GM21576 (cell line): ENCODE data around the gene ITGA7.

Experiments
- ATAC-seq: cut with Tn5 transposase; IDR thresholded peaks from one replicate; pipeline ENCODE4 v1.9.1; 2021; ENCODE audit warnings: mild to moderate bottlenecking, moderate library complexity; ENCODE audit not compliant: unreplicated experiment

ITGA7 gene

DNA sequence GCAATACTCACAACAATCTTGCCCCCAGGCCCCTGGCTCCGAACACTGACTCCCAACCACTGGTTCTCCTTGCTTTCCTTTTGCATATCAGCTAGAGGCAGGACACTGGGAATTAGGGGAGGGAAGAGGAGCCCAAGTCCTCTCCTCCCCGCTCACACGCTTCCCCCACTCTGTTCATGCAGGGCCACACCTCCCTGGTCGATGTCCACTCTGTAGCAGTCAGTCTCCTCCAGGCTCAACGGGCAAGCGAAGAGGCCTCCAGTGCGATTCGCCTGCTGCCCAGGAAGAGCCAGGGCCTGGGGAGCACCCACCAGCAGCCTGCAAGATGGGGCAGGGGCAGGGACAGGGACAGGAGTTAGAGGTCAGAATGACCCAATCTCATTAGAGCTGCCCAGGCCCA lies 4.8 kb downstream of the ITGA7 start:
- no peak for ATAC-seq

DNA sequence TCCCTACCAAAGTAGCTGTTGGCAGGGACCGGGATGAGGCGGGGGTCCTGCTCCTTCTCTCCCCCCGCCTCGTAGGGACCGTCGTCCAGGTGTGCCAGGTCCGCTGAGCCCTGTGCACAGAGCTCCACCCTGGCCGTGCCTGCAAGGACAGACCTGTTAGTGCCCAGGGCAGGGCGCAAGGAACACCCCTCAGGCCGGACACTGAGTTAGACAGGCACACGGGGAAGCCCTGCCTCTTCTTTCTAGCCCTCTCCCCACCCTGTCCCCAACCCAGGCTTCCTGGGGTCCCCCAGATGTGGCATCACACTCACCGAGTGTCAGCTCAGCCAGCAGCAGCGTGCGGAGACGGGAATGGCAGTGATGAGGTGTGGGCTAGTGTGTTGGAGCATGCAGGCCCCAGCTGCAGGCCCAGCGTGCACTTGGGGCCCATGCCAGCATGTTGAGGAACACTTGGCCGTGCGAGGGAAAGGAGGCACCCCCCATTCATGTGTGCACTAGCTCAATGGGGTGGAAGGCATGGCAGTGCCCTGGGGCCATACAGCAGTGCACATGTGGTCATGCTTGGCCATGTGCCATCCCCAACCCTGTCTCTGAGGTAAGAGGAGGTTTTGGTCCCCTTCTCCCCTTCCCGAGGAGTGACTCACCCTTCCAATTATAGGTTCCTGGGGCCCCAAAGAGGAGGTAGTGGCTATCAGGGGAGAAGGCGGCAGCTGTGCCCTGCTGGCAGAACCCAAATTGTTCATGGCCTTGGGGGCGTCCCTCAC lies 7.3 kb downstream of the ITGA7 start:
- no peak for ATAC-seq

DNA sequence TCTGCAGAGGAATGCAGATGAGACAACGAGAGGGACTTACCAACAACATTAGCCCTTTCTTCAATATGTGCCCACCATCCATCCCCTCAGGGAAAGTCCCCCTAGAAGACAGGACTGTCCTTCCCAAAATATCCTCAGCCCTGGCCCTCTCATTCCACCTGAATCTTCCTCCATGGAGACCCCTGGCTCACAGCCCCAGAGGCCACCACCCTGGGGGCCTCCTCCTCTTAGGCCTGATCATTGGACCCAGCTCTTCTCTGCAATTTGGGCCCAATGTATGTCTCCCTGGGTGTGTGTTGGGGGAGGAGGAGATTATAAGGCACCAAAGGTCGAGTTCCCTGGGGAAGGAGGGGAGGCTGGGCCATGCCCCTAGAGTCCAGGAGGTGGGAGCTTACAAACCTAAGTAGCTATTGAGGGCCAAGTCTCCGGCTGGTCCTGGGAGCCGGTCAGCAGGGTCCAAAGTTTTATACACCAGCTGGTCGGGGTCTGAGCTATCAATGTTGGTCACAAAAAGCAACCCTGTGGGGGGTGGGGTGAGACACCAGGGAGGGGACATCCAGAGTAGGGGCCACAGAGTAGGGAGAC lies 8.1 kb downstream of the ITGA7 start:
- no peak for ATAC-seq

DNA sequence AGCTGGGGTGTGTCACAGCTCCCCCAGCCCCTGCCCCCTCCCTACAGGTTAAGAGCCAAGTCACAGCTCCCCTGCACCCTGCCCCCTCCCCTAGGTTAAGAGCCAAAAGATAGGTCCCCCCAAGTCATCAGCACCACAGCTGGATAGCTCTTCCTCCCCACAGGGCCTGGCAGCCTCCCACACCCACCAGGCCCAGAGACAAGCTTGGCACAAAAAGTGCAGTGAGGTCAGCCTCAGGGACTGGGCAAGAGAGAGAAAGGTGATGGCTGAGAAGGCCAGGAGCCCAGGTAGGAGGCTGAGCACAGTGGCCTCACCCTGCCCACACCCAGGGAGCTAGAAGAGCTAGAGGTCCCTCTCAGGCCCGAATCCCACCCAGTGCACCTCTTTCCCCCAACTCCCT lies 8.7 kb downstream of the ITGA7 start:
- no peak for ATAC-seq

DNA sequence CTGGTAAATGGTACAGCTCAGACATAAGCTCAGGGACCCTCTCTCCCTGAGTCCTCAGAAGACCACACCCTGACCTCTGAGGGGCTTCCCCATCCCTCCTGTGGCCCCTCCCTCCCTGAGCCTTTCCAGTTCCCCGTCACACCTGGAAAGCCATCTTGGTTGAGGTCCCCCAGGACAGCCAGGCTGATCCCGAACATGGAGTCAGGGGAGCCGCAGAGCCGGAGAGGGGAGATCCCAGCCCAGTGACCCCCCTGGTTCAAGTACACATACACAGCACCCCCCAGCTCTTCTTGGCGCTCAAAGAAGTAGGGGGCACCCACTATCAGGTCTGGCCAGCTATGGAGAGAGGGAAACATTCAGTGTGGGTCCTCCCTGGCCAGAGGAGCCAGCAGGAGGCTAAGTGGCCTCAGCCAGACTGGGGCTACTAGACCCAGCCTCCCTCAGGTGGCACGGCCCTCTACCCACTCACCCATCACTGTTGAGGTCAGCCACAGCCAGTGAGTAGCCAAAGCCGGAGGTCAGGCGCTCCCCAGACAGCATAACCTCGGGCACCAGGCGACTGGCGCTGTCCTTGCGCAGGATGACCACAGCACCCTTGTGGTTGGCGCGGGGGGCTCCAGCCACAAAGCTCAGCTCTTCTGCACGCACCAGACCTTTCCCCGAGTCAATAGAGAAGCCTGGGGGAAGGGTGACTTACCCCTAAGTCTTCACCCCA lies 9.3 kb downstream of the ITGA7 start:
- no peak for ATAC-seq

DNA sequence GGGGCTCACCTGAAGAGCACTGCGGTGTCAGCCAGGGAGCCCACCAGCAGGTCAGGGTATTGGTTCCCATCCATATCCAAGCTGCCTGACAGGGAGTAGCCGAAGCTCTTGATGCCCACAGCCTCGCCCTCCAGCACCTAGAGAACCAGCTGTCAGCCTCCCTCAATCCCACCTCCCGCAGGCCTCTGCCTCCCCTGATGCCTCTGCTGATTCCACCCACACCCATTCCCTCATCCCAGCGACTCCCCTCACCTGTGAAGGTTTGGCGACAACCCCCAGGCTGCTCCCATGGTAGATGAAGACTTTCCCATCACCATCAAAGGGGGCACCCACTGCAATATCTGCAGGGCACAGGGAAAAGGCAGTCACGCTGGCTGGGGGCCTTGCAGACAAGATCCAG lies 10.0 kb downstream of the ITGA7 start:
- ATAC-seq: no peak

DNA sequence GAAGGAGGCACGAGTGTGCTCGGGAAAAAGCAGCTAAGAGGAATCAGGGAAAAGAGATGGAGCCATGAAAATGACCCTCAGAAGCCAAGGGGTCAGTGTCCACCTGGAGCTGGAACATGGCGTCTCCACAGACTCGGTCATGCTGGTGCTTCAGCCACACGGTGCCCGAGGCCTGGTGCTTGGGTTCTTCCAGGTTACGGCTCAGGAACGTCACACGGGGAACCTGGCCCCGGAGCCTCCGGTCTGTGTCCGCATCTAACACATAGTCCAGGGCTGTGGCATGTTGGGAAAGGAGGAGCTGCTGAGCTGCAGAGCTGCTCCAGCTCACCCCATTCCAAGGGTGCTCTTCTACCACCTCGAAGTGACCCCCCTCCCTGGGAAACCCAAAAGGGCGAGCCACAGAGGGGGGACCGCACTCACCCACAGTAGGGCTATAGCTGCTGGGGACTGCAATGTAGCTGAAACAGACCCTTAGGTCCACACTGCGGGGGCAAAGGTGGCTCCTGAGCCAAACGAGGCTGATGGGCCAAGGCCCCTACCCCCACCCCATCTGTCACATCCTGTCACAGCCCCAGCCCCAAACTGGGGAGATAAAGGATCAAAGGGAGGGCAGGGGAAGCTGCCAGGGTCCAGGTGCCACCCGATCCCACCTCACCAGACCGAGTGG lies 10.8 kb downstream of the ITGA7 start:
- ATAC-seq: no peak

DNA sequence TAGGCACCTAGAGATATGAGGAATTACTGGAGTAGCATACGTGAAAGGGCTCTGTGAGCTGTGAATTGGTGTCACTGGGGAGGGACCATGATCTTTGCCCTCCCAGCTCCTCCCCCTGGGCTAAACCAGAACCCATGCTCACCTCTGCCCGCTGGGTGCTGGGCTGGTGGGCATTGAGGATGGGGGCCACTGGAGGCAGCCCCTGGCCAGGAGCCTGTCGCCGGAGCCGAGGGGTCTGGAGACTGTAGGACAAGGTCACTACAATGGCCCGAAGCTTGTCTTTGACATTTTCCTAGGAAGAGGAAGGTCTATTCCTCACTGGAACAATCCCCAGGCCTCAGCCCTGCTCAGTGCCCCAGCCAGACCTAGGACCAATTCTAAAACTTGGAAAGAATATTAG lies 11.6 kb downstream of the ITGA7 start:
- no peak for ATAC-seq

DNA sequence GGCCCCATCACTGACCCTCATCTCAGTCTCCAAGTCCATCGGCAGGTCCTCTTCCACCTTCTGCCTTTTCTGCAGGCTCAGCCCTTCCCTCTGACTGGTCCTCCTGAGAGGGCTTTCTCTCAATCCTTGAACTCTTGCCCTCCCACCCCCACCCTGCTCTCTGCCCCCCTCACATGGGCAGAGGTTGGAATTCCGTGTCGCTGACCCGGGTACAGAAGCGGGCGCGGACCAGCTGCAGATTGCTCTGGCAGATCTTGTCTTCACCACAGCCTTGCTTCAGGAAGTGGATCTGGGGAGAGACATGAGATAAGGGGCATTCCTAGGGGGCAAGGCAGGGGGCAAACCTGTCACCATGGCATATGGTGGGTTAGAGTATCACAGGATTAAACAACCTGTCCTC lies 12.4 kb downstream of the ITGA7 start:
- no peak for ATAC-seq

DNA sequence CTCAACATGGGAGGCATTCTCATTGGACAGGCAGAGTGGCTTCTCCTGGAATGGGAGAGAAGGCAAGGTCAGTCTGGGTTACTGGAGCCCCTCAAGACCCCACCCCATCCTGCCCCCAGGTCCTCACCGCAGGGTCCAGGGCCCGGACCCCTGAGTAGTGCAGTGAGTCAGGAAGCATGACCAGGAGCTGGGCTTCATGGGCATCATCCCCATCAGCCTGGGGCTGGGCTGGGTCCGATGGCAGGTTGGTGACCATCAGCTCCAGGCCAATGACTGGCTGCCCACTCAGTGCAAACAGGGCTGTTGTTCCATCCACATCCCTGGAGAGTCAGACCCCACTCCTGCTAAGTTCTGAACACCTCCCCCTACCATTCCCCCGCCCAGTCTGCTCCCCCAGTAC lies 13.1 kb downstream of the ITGA7 start:
- ATAC-seq: no peak

DNA sequence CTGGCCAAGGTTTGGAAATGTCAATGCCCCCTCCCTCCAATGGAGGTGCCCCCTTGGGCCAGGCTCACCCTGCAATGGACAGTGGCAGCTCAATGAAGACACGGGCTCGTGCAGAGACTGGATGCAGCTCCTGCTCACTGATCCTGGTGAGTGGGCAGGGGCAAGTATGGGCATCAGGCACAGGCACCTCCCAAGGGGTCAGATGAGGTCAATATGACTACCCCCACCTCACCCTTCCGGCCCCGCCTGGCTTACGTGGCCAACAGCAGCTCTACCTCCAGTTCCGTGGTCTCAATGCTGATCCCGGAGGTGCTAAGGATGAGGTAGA lies 13.6 kb downstream of the ITGA7 start:
- no peak for ATAC-seq

DNA sequence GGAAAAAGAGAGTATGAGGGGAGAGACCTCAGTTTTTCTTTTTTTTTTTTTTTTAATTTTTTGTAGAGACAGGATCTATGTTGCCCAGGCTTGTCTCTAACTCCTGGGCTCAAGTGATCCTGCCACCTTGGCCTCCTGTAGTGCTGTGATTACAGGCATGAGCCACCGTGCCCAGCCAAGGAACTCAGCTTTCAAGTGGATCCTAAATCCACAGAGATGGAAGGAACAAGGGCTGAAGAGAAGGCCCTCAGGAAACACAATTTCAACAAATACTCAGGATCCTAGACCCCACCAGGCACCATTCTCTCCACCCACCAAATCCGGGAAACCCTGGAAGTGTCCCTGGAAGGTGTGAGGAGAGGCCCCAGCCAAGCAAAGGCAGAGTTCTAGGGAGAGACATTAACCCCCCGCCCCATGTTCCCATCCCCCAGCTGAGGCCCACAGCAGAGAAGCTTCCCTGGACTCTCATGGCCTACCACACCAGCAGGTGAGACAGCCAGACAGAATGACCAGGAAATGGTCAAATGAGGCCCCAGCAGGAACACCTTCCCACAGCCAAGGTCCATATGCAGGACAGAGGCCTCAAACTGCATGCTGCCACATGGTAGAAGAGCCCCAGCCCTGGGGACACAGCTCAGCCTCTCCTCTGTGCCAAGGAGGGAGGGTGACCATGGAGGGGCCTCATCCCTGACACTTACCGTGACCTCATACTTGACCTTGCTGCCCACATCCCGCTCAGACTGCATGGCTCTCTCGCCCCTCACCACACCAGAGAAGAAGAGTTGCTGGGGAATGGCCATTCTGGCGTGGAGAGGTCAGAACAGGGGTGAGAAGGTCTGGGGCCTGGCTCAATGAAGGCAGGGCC lies 14.1 kb downstream of the ITGA7 start:
- ATAC-seq: no peak

DNA sequence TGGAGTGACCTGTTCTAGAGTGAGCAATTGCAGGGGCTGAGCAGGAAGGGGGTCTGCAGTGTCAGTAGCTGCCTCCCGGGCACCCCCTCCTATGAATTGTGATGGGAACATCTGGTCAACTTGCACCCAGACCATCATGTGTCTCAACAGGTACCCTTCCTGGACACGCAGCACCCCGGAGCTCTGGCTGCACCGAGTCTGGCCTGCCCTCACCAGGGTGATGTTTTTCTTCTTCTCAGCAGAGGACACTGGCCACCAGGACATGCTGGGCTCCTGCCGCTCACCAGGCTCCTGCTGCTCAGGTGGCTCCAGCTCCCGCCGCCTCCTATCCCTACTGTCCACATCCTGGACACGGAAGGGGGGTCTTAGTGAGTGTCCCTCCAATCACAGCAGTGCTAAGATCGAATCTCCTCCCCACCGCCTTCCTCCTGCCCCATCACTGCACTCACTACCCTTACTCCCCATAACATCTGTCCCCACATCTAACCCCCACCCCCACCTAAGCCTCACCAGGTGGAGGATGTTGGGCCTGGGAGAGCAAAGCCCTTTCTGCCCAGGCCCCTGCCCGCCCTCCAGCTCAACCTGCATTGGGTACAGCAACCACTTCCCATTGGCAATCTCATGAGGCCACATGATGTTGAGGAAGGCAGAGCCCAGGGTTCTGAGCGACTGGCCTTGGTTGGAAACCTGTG lies 14.9 kb downstream of the ITGA7 start:
- no peak for ATAC-seq

DNA sequence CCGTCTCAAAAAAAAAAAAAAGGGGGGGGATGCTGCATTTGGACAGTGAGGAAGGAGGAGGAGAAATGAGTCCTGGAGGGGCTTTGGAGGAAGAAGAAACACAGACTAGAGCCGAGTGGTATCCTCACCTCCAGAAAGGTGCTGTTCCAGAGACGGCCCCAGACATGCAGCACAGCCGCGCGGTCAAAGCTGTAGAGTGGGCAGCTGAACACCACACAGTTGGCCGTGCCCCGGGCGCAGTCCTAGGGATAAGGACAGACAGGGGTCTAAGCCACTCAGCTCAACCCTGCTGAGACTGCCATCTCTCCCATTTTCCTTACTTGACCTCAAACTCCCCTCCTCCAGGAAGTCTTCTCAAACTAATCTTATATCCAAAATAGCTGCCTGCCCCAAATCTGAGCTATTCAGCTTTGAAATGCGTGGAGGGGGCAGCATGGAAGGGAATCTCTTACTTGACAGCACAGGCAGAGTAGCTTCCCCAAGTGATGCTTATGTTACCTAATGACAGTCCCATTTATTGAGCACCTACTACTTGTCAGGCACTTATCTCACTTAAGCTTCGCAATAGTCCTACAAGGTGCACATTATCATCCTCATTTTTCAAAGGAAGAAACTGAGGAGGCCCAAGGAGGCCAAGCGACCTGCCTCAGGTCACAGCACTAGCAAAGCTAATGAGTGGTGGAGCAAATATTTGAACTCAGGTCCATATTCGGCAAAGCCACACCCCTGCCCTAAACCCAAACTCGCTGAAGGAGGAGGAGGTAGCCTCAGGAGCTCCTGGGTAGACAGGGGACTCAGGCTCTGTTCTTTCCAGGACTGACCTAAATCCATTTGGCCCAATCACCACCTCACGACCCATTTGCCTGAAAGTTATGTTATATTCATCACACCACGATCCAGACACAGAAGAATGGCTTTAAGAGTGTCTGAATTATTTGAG lies 18.7 kb downstream of the ITGA7 start:
- no peak for ATAC-seq

DNA sequence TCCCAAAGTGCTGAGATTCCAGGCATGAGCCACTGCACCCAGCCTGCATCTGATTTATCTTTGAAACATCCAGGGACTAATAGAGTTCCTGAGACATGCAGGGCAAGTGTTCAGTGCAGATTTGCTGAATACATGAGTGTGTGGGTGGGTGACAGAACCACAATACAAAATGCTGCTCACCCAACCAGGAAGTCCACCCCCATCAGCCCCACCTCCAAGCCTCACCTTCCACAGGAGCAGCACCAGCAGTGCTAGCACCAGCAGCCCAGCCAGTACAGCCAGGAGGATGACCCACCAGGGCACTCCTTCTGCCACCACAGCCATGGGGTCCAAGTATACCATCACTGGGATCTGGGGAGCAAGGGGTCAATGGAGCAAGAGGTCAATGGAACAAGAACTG lies 20.0 kb downstream of the ITGA7 start:
- no peak for ATAC-seq

DNA sequence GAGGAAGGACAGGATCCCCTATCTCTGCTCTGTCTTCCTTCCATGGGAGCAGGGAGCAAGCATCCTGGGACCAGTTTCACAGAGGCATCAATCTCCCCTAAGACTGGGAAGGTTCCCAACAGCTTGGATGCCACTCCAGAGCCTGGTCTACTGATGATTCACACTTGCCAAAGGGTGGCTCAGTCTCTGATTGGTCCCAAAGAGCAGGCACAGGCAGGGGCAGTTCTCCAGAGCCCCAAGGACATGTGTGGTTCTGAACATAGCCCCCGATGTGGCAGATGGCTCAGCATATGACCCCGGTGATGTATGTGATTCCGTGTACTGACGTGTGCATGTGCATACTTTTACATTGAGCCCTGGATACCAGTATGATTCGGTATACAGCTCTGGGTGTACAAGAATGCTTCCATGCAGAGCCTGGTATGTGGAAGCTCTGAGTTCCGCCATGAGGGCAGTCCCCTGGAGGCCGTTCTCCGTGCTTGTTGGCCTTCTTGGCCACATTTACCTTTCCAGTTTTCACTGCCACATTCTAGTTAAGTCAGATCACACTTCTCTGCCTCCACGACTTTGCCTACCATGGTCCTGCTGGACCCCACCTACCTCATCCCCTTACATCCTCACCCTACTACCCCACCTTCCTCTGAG lies 21.2 kb downstream of the ITGA7 start:
- ATAC-seq: no peak

DNA sequence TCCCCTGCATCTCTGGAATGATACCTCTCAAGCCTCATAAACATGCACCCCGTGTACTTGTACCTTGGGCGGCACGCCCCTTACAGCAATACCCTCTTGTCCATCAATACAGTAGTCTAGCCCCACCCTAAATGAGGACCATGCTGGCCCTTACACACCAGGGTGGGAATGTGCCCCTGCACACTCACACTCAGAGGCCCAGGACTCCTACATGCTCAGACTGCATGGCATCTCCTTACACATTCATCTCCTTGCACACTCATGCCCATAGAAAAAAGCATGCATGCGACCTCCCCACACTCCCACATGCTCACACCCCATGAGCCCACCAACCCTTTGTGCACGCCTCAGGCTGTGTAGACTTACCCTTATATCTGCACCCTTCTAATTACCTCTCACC lies 22.0 kb downstream of the ITGA7 start:
- ATAC-seq: no peak

DNA sequence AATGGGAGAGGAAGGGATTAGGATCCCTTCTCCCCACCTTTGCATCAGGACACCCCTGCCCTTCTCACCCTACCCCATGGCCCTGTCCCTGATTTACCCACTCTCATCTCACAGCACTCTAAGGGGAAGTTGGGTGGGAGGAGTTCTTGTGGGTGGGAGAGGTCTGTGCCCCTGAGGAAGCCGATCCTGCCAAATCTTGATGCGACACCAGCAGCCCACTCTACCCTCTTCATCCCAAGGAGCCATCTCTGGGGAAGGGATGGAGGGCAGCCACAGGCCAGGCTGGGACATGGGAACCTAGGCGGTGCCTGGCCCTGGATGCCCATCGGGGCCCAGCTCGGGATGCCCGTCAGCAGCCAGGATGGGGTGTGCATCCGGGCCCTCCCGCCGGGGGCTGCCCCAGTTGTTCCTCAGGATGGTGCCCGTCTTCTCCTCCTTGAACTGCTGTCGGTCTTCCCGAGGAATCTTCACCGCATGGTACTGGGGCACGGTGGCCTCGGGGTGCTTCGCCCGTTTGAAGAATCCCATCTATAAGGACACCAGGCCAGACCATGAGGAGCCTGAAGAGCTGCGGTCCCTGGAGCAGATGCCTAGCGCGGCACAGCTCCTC lies 22.8 kb downstream of the ITGA7 start:
- no peak for ATAC-seq
